Dedifferentiated amniotic fluid mesenchymal stem cell (primary cell): ENCODE measurements around the gene NELL2.

Experiments
- DNase-seq: peaks from one replicate; pipeline ENCODE4 v3.0.0-alpha.2; 2016; ENCODE audit errors: extremely low spot score

NELL2 gene

DNA sequence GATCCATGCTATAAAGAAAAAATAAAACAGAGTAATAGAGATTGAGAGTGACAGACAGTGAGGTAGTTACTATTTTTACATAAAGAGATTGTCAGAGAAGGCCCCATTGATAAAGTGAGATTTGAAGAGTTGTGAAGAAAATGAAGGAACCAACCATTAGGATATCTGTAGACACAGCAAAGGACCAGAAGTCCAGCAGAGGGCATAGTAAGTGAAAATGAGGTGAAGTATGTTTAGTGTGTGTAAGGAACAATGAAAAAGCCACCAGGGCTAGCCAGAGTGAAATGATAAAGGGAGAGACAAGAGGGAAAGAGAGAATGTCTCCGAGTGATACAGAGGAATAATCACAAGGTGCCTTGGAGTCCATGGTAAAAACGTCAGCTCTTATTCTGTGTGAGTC is 411.0 kb downstream of the NELL2 start:
- DNase-seq = no peak

DNA sequence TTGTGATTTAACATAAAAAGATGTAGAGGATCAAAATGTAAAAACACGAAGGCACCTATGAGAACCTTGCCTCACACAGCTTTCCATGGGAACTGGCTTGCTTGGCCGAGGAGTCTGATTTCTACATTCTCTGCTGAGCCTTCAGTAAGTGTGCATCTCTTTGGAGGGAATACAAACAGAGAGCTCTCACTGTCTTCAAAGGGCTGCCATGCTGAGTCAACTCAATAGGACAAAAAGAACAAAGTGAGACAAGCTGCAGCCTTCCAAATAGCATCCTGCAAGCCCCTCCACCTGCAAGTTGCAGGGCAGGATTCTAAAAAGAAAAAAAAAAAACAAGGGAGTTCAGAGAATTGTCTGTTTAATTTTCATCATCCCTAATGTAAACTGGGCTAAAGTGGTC is 411.9 kb downstream of the NELL2 start:
- DNase-seq = no peak

DNA sequence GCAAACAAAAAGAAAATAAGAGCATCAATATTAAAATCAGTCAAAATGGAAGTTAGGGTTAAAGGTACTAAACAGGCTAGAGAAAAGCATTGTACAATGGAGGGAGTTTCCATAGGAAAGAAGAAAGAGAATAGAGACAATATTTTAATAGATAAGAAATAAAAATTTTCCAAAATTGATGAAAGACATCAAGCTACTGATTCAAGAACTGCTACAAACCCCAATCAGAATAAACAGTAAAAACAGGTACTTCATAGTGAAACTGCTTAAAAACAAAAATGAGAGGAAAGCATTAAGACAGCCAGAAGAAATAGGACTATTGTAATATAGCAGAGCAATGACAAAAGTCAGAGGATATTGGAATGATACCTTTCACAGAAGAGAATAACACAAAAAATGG is 413.4 kb downstream of the NELL2 start:
- DNase-seq = no peak

DNA sequence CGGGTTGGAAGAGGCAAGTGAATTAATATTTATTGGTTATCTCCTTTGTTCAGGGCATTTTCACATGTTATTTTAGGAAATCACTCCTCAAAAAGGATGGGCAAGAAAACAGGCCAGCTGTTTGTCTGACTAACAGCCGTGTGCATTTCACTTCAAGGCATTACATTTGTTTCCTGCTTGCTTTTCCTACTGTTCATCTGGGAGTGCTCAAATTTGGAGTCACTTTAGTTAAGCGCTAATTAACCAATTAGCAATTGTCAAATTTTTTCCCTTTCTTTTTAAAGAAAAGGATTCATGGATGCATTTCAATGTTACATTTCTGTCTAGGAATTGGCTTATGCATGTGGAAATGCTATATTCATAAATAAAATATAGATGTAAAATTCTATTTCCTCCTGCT is 415.9 kb downstream of the NELL2 start:
- DNase-seq = no peak

DNA sequence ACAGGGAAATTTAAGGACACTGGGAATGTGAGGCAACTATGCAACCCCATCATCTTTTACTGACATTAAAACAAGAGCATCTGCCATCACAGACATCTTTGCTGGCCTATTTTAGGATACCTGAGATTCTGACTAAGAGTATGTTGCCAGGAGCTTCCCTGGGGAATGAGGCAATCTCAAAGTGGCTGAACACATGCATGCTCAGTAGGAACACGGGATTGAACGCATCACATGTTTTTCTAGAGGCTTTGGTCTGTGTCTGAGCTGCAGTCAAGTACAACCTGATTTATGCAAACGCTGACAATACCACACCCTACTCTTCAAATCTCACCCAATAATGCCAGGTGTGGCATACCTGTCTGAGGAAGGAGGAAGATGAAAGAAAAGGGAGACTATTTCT is 416.5 kb downstream of the NELL2 start:
- no peak for DNase-seq
